Islet of Langerhans (tissue), 1 donor: ENCODE measurements around the gene PDLIM5.
"Not testable (repeated sequence)": the region's sequence is repeated elsewhere in the genome, so short reads cannot be mapped to it uniquely, and the experiment has no call there.

Experiments used
- FAIRE-seq: peaks from one replicate; lab custom pipeline; 2011; peaks lifted over from hg19 to GRCh38; lab: Jason Lieb, UNC

The PDLIM5 gene

GRCh38 chr4:94462572-94462971, 10.8 kb downstream of the PDLIM5 start:
- no peak for FAIRE-seq

GRCh38 chr4:94463771-94464170, 12.0 kb downstream of the PDLIM5 start:
- FAIRE-seq: no peak

- no peak for FAIRE-seq
Measured at GRCh38 chr4:94466371-94466770, 14.6 kb downstream of the PDLIM5 start.

- no peak for FAIRE-seq
Measured at GRCh38 chr4:94466923-94467322, 15.2 kb downstream of the PDLIM5 start.

- FAIRE-seq: no peak
Measured at GRCh38 chr4:94468093-94468769, 16.5 kb downstream of the PDLIM5 start.

- no peak for FAIRE-seq
Measured at GRCh38 chr4:94469221-94469784, 17.6 kb downstream of the PDLIM5 start.

- no peak for FAIRE-seq
Measured at GRCh38 chr4:94470132-94470531, 18.4 kb downstream of the PDLIM5 start.

- not testable (repeated sequence) for FAIRE-seq
Measured at GRCh38 chr4:94470782-94471181, 19.0 kb downstream of the PDLIM5 start.

GRCh38 chr4:94472056-94472826, 20.5 kb downstream of the PDLIM5 start:
- FAIRE-seq: no peak

GRCh38 chr4:94475050-94475449, 23.3 kb downstream of the PDLIM5 start:
- FAIRE-seq: no peak

GRCh38 chr4:94475794-94476193, 24.1 kb downstream of the PDLIM5 start:
- peak; percentile 56 for FAIRE-seq

- FAIRE-seq: peak; percentile 45
Measured at GRCh38 chr4:94477227-94477626, 25.5 kb downstream of the PDLIM5 start.

- not testable (repeated sequence) for FAIRE-seq
Measured at GRCh38 chr4:94478805-94479204, 27.1 kb downstream of the PDLIM5 start.

GRCh38 chr4:94479358-94480141, 27.8 kb downstream of the PDLIM5 start:
- FAIRE-seq: no peak

GRCh38 chr4:94480362-94480951, 28.7 kb downstream of the PDLIM5 start:
- no peak for FAIRE-seq

- no peak for FAIRE-seq
Measured at GRCh38 chr4:94483895-94484294, 32.2 kb downstream of the PDLIM5 start.

- FAIRE-seq: no peak
Measured at GRCh38 chr4:94484818-94485217, 33.1 kb downstream of the PDLIM5 start.

GRCh38 chr4:94486372-94486801, 34.6 kb downstream of the PDLIM5 start:
- FAIRE-seq: no peak

GRCh38 chr4:94488670-94489069, 36.9 kb downstream of the PDLIM5 start:
- FAIRE-seq: no peak

GRCh38 chr4:94489098-94489497, 37.4 kb downstream of the PDLIM5 start:
- FAIRE-seq: no peak

GRCh38 chr4:94490437-94490836, 38.7 kb downstream of the PDLIM5 start:
- FAIRE-seq: no peak

GRCh38 chr4:94491322-94491721, 39.6 kb downstream of the PDLIM5 start:
- peak; percentile 69 for FAIRE-seq
